SU-DHL-6 (cell line): ENCODE results near the gene CD34.

ENCODE experiments used
- H2AFZ ChIP-seq: fragments of 200-600 bp; sonication (generic); 2 replicates; pipeline ENCODE4 v1.6.1; 2014; ENCODE audit warnings: low read depth, mild to moderate bottlenecking, moderate library complexity, mixed read lengths, antibody characterized with exemption, low read length; ENCODE audit not compliant: severe bottlenecking
- H3F3A ChIP-seq: fragments of 200-600 bp; shearing (Covaris generic); 2 replicates; pipeline ENCODE4 v1.6.0; 2016; ENCODE audit warnings: antibody characterized with exemption, mild to moderate bottlenecking; ENCODE audit not compliant: insufficient read depth
- H3K27ac ChIP-seq: fragments of 200-600 bp; sonication (generic); 2 replicates; pipeline ENCODE4 v1.5.1; 2016; ENCODE audit warnings: low read depth, mild to moderate bottlenecking, low read length, moderate library complexity, mixed read lengths
- H3K27me3 ChIP-seq: fragments of 200-600 bp; sonication (generic), shearing (Covaris generic); 2 replicates; pipeline ENCODE4 v1.6.0; 2014; ENCODE audit warnings: mild to moderate bottlenecking, low read length
- H3K36me3 ChIP-seq: fragments of 200-600 bp; sonication (generic); 2 replicates; pipeline ENCODE4 v1.6.1; 2014; ENCODE audit warnings: mild to moderate bottlenecking, low read length, mixed read lengths
- H3K4me2 ChIP-seq: fragments of 300-600, 200-600 bp; shearing (Covaris generic), sonication (generic); 2 replicates; pipeline ENCODE4 v1.6.0; 2014; ENCODE audit warnings: low read length, low read depth, mild to moderate bottlenecking; ENCODE audit not compliant: poor library complexity, severe bottlenecking
- H3K4me3 ChIP-seq: fragments of 200-600 bp; sonication (generic); 2 replicates; pipeline ENCODE4 v1.5.1; 2014; ENCODE audit warnings: antibody characterized with exemption, low read length, mild to moderate bottlenecking, mixed read lengths; ENCODE audit not compliant: insufficient read depth, poor library complexity, severe bottlenecking
- H3K79me2 ChIP-seq: fragments of 200-600 bp; sonication (generic); 2 replicates; pipeline ENCODE4 v1.6.1; 2014; ENCODE audit warnings: mild to moderate bottlenecking, low read length, moderate library complexity; ENCODE audit not compliant: insufficient read depth
- H3K9ac ChIP-seq: fragments of 200-600 bp; sonication (generic); 2 replicates; pipeline ENCODE4 v1.7.0; 2014; ENCODE audit warnings: mild to moderate bottlenecking, low read length
- H3K9me2 ChIP-seq: fragments of 200-600 bp; sonication (generic); replicated peaks from 2 replicates; pipeline ENCODE4 v1.6.1; 2014; ENCODE audit warnings: low read length; ENCODE audit not compliant: insufficient read depth
- H3K9me3 ChIP-seq: fragments of 200-600 bp; sonication (generic); 2 replicates; pipeline ENCODE4 v1.6.1; 2014; ENCODE audit warnings: low read length, mixed read lengths; ENCODE audit not compliant: insufficient read depth
- H4K20me1 ChIP-seq: fragments of 200-600 bp; sonication (generic); 2 replicates; pipeline ENCODE4 v1.6.1; 2014; ENCODE audit warnings: low read depth, mild to moderate bottlenecking, antibody characterized with exemption, low read length, moderate library complexity, mixed read lengths
- CTCF ChIP-seq: fragments of 200-600 bp; sonication (generic); IDR thresholded peaks from one replicate; pipeline ENCODE4 v1.5.1; 2017; ENCODE audit warnings: antibody characterized with exemption, mild to moderate bottlenecking, low read length, moderate library complexity; ENCODE audit not compliant: insufficient read depth, poor library complexity, severe bottlenecking
- EZH2phosphoT487 ChIP-seq: fragments of 200-600 bp; sonication (generic), shearing (Covaris generic); conservative IDR thresholded peaks from 2 replicates; pipeline ENCODE4 v1.6.1; 2018; ENCODE audit warnings: mild to moderate bottlenecking, antibody characterized with exemption, low read length, moderate library complexity, mixed read lengths

The CD34 gene

GRCh38 chr1:207857447-207857846, 53.5 kb downstream of the CD34 start:
- TF ChIP-seq CTCF (no peak), EZH2phosphoT487 (no peak)
- no peak overlapping the region for H3K4me3 ChIP-seq
- H3K27ac ChIP-seq = no peak overlapping the region
- no peaks in the 10 kb centered on the region for H4K20me1 ChIP-seq
- H3F3A ChIP-seq = no peaks in the 10 kb centered on the region
- no peaks in the 10 kb centered on the region for H3K9me3 ChIP-seq
- H3K36me3 ChIP-seq = no peaks in the 10 kb centered on the region
- H3K27me3 ChIP-seq = no peaks in the 10 kb centered on the region
- no peak overlapping the region for H3K4me2 ChIP-seq
- no peaks in the 10 kb centered on the region for H3K9me2 ChIP-seq
- no peaks in the 10 kb centered on the region for H3K79me2 ChIP-seq
- no peak overlapping the region for H2AFZ ChIP-seq
- no peak overlapping the region for H3K9ac ChIP-seq

- Histone ChIP-seq H3K4me2 (no peak overlapping the region), H3K4me3 (no peak overlapping the region), H2AFZ (no peak overlapping the region), H3K9me3 (no peaks in the 10 kb centered on the region), H3K27ac (no peak overlapping the region), H3K36me3 (no peaks in the 10 kb centered on the region), H3K9ac (no peak overlapping the region), H3K79me2 (no peaks in the 10 kb centered on the region), H4K20me1 (no peaks in the 10 kb centered on the region), H3F3A (no peaks in the 10 kb centered on the region), H3K9me2 (no peaks in the 10 kb centered on the region), H3K27me3 (no peaks in the 10 kb centered on the region)
- TF ChIP-seq EZH2phosphoT487 (no peak), CTCF (no peak)
These were observed 54.5 kb downstream of the CD34 start for GRCh38 chr1:207856276-207857023.

- no peak overlapping the region for H3K4me2 ChIP-seq
- no peak overlapping the region for H3K9ac ChIP-seq
- H3K27ac ChIP-seq = no peak overlapping the region
- no peaks in the 10 kb centered on the region for H3K9me2 ChIP-seq
- no peaks in the 10 kb centered on the region for H3K9me3 ChIP-seq
- H3K4me3 ChIP-seq = no peak overlapping the region
- no peaks in the 10 kb centered on the region for H4K20me1 ChIP-seq
- no peaks in the 10 kb centered on the region for H3K79me2 ChIP-seq
- no peaks in the 10 kb centered on the region for H3K36me3 ChIP-seq
- H2AFZ ChIP-seq = no peak overlapping the region
- TF ChIP-seq CTCF (no peak), EZH2phosphoT487 (no peak)
- no peaks in the 10 kb centered on the region for H3K27me3 ChIP-seq
- H3F3A ChIP-seq = no peaks in the 10 kb centered on the region
These were observed 56.9 kb downstream of the CD34 start for GRCh38 chr1:207854001-207854400.
